HG02852 (cell line): ENCODE measurements around the gene KCNK5.

Source experiments
- ATAC-seq: cut with Tn5 transposase; IDR thresholded peaks from one replicate; pipeline ENCODE4 v1.9.1; 2021; ENCODE audit warnings: mild to moderate bottlenecking, moderate library complexity; ENCODE audit not compliant: unreplicated experiment

The KCNK5 gene

GRCh38 chr6:39217177-39217864 is 12.0 kb downstream of the KCNK5 start:
- no peak for ATAC-seq

- no peak for ATAC-seq
Measured at GRCh38 chr6:39215640-39216158, 13.6 kb downstream of the KCNK5 start.

GRCh38 chr6:39214846-39215639 is 14.2 kb downstream of the KCNK5 start:
- no peak for ATAC-seq

- no peak for ATAC-seq
Measured at GRCh38 chr6:39214120-39214813, 15.0 kb downstream of the KCNK5 start.

GRCh38 chr6:39213195-39213920 is 15.9 kb downstream of the KCNK5 start:
- ATAC-seq, result no peak

GRCh38 chr6:39211183-39211582 is 18.1 kb downstream of the KCNK5 start:
- ATAC-seq, result no peak

- no peak for ATAC-seq
Measured at GRCh38 chr6:39210450-39210849, 18.8 kb downstream of the KCNK5 start.

- ATAC-seq, result no peak
Measured at GRCh38 chr6:39209911-39210310, 19.4 kb downstream of the KCNK5 start.

GRCh38 chr6:39209360-39209811 is 19.9 kb downstream of the KCNK5 start:
- no peak for ATAC-seq

GRCh38 chr6:39208223-39208739 is 21.0 kb downstream of the KCNK5 start:
- ATAC-seq, result no peak

GRCh38 chr6:39207416-39208222 is 21.7 kb downstream of the KCNK5 start:
- no peak for ATAC-seq

GRCh38 chr6:39206250-39206721 is 23.0 kb downstream of the KCNK5 start:
- no peak for ATAC-seq

GRCh38 chr6:39204646-39205244 is 24.5 kb downstream of the KCNK5 start:
- ATAC-seq, result no peak

- no peak for ATAC-seq
Measured at GRCh38 chr6:39204160-39204495, 25.1 kb downstream of the KCNK5 start.

GRCh38 chr6:39203436-39204159 is 25.7 kb downstream of the KCNK5 start:
- no peak for ATAC-seq

GRCh38 chr6:39202166-39202565 is 27.1 kb downstream of the KCNK5 start:
- no peak for ATAC-seq

- ATAC-seq, result no peak
Measured at GRCh38 chr6:39200498-39201020, 28.7 kb downstream of the KCNK5 start.

GRCh38 chr6:39199976-39200375 is 29.3 kb downstream of the KCNK5 start:
- no peak for ATAC-seq
